WERI-Rb-1 (cell line): ENCODE measurements around the gene DECR2.

ENCODE experiments used
- DNase-seq: peaks from one replicate; pipeline ENCODE4 v3.0.0-alpha.2; 2020
- H3K27ac ChIP-seq: fragments of 250-450 bp; sonication (Bioruptor Pico); 2 replicates; pipeline ENCODE4 v1.5.1; 2020; ENCODE audit warnings: mild to moderate bottlenecking, moderate library complexity
- H3K27me3 ChIP-seq: fragments of 250-450 bp; sonication (Bioruptor Pico); 2 replicates; pipeline ENCODE4 v1.5.1; 2021; ENCODE audit warnings: mild to moderate bottlenecking, low read depth, moderate library complexity; ENCODE audit not compliant: insufficient read depth, severe bottlenecking
- H3K36me3 ChIP-seq: fragments of 250-450 bp; sonication (Bioruptor Pico); 2 replicates; pipeline ENCODE4 v1.5.1; 2020; ENCODE audit warnings: mild to moderate bottlenecking, moderate library complexity
- H3K4me3 ChIP-seq: 2 replicates; pipeline ENCODE4 v1.5.1; 2011; ENCODE audit warnings: low read depth, mild to moderate bottlenecking, control low read depth, low read length
- H3K9me3 ChIP-seq: fragments of 250-450 bp; sonication (Bioruptor Pico); 2 replicates; pipeline ENCODE4 v1.5.1; 2021; ENCODE audit warnings: mild to moderate bottlenecking, moderate library complexity; ENCODE audit not compliant: severe bottlenecking
- TF ChIP-seq, protein P1 (sequence below): IDR thresholded peaks from 2 replicates; pipeline ENCODE4 v1.5.1; 2011; ENCODE audit warnings: low read depth, mild to moderate bottlenecking, control low read depth, inconsistent platforms, low read length

DECR2 gene

DNA sequence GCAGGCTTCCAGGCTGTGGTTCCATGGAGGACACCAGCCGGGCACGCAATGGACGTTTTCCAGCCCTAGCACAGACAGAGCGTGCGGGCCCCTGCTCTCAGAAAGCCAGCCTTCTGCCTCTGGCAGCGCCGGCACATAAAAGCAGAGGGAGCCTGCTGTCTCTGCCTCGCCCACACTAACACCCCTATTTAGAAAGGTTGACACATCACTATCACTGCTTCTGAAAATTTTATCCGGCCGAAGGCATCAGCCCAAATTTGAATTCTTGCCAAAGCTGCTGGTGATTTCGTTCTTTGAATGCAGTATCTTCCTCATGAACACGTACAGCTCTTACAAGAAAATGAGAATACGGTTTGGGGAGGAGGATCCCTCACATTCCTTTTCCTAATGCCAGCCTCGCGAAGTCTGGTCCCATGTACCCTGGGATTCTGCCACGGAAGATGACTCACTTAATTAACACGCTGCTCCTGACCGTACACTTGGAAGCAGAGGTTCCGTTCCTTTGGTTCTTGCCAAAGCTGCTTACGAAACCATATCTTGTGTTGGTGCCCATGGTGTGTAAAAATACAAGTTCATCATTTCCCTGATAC lies 22.4 kb downstream of the DECR2 start:
- Histone ChIP-seq H3K36me3 (peaks cover 13% of the 10 kb centered on the region), H3K27ac (no peak overlapping the region), H3K27me3 (no peaks in the 10 kb centered on the region), H3K9me3 (no peaks in the 10 kb centered on the region), H3K4me3 (no peak overlapping the region)
- TF ChIP-seq, protein P1, sequence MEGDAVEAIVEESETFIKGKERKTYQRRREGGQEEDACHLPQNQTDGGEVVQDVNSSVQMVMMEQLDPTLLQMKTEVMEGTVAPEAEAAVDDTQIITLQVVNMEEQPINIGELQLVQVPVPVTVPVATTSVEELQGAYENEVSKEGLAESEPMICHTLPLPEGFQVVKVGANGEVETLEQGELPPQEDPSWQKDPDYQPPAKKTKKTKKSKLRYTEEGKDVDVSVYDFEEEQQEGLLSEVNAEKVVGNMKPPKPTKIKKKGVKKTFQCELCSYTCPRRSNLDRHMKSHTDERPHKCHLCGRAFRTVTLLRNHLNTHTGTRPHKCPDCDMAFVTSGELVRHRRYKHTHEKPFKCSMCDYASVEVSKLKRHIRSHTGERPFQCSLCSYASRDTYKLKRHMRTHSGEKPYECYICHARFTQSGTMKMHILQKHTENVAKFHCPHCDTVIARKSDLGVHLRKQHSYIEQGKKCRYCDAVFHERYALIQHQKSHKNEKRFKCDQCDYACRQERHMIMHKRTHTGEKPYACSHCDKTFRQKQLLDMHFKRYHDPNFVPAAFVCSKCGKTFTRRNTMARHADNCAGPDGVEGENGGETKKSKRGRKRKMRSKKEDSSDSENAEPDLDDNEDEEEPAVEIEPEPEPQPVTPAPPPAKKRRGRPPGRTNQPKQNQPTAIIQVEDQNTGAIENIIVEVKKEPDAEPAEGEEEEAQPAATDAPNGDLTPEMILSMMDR: no peak
- no peak for DNase-seq

DNA sequence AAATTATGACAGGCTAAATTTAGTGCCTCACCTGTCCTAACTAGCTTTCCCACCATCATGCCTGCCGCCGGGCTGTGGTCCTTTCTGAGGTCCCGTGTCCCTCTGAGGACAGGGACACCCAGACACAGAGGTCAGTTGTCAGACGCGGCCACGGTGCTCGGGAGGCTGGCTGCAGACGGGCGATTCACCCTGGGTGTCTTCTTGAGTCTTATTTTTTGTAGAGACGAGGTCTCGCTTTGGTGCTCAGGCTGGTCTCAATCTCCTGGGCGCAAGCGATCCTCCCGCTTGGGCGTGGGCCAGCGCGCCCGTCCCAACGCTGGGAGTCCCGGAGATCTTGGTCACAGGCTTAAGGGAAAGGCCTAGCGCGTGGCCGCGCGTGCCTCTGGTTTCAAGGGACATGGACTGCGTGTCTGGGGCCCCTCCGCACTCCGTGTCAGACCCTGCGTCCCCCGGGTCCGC lies 23.0 kb downstream of the DECR2 start:
- H3K27ac ChIP-seq: peak overlapping the region; percentile 74
- H3K9me3 ChIP-seq: no peaks in the 10 kb centered on the region
- peaks cover 13% of the 10 kb centered on the region for H3K36me3 ChIP-seq
- DNase-seq: no peak
- no peaks in the 10 kb centered on the region for H3K27me3 ChIP-seq
- peak overlapping the region; percentile 45 for H3K4me3 ChIP-seq
- TF ChIP-seq, protein P1: no peak

DNA sequence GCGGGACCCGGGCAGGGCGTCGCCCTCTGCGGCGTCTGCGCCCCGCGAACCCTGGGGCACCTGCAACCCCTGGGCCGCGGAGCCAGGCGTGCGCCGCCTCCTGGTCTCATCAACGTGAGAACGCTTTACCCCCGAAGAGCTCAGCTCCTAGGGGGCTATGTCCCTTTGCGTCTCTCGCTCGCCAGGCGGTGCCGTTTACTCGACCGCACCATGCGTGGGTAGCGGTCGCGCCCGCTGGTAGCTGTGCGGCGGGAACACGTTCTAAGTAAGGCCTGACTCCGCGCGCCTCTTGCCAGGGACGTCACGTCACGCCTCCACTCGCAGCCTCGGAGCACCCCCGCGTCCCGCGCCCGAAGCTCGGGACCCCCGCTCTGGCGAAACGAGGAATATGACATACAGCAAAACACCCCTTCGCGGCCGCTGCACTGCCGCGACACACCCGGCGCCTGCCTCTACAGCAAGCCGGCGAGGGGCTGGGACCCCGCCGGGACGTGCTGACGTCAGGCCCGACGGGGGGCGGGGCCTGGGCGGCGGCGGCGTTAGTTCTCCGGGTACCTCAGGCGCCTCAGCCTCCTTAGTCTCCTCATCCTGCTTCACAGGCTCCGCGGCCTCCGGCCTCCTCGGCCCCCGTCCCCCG lies 23.5 kb downstream of the DECR2 start, which contains the start of gene RAB11FIP3:
TSS of gene RAB11FIP3 (plus strand) at position 568 of the 637 bp plus-strand sequence. CDS start 358 bp downstream, outside the sequence.
- peak within 1 kb of the TSS; percentile 74 for H3K27ac ChIP-seq
- peak; percentile 88 for DNase-seq
- TF ChIP-seq, protein P1: peak; percentile 43; the same call in 1 of the 2 replicates
- peak within 1 kb of the TSS; percentile 80 for H3K4me3 ChIP-seq
- H3K27me3 ChIP-seq: no peaks in the 10 kb centered on the region
- peaks cover 13% of the 10 kb centered on the region for H3K36me3 ChIP-seq
- no peaks in the 10 kb centered on the region for H3K9me3 ChIP-seq

DNA sequence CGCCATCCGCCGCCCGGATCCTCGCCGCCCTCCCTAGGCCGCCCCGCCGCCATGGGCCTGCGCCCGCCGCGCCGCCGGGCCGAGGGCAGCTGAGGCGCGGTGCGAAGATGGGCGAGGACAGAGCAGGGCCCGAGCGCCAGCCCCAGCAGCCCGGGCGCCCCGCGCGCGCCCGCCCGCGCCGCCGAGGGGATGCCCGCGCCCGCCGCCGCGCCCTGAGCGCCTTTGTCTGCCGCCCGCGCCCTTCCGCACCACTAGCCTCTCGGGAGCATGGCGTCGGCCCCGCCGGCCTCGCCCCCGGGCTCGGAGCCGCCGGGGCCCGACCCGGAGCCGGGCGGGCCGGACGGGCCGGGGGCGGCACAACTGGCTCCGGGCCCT lies 24.0 kb downstream of the DECR2 start:
- peaks cover 13% of the 10 kb centered on the region for H3K36me3 ChIP-seq
- no peak for DNase-seq
- no peak overlapping the region; the same call in 1 of the 2 replicates for H3K27ac ChIP-seq
- no peaks in the 10 kb centered on the region for H3K9me3 ChIP-seq
- H3K27me3 ChIP-seq: no peaks in the 10 kb centered on the region
- H3K4me3 ChIP-seq: peak overlapping the region; percentile 80; the same call in 1 of the 2 replicates
- TF ChIP-seq, protein P1: no peak

DNA sequence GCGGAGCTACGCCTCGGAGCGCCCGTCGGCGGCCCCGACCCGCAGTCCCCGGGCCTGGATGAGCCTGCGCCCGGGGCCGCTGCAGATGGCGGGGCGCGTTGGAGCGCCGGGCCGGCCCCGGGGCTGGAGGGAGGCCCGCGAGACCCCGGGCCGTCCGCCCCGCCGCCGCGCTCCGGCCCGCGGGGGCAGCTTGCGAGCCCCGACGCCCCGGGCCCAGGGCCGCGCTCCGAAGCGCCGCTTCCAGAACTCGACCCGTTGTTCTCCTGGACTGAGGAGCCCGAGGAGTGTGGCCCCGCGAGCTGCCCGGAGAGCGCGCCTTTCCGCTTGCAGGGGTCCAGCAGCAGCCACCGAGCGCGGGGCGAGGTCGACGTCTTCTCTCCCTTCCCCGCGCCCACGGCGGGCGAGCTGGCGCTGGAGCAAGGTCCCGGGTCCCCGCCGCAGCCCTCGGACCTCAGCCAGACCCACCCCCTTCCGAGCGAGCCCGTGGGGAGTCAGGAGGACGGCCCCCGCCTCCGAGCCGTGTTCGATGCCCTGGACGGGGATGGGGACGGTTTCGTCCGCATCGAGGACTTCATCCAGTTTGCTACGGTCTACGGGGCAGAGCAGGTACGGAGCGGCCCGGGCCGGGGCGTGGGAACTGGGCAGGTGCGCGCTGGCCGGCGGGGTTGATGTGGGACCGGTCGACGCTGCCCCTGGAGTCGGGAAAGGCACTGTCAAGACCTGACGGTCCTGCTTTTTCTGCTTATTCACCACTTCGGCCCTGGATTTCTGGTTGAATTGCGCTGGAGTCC lies 24.6 kb downstream of the DECR2 start:
- Histone ChIP-seq H3K4me3 (peak overlapping the region; percentile 80), H3K27ac (peak overlapping the region; percentile 22), H3K9me3 (no peaks in the 10 kb centered on the region), H3K36me3 (peaks cover 16% of the 10 kb centered on the region), H3K27me3 (no peaks in the 10 kb centered on the region)
- TF ChIP-seq, protein P1: no peak
- peak; percentile 14 for DNase-seq
